ENCODE data around the gene C17orf113.

The C17orf113 gene

DNA sequence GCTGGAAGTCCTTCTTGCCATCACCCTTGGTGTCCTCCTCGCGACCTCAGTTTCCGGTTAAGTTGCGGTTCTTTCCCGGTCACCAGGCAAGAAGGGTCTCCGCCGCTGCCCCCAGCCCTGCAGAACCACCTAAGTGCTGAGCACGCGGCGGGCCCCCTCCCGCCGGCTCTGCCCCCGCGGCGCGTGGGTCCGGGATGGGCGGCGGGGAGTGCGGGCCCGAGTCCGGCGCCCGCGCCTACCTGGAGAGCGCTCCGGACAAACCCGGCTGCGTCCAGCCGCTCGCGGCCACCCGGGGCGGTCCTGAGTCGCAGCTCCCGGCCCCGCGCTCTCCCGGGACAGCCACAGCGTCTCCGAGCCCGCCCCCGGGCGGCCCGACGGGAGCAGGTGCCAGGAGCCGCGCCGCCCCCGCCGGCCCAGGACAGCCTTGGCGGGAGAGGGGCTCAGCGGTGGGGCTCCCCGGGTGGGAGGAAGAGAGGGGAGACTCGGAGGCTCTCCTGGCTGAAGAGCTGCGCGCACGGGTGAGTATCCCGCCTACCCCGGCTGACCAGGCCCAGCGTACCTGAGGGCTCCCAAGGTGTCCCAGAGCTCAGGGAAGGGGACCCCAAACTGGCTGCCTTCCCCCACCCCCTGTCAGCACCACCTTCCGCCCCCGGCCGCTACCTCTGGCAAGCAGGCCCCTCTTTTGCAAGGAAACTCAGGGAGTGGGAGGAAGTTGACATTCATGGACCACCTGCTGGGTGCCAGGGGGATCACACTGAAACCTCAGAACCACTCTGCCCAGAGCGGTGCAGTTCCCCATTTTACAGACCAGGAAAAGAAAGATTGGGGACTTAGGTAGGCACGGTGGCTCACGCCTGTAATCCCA is 22.2 kb upstream of the C17orf113 start:
- no peak for DNase-seq

DNA sequence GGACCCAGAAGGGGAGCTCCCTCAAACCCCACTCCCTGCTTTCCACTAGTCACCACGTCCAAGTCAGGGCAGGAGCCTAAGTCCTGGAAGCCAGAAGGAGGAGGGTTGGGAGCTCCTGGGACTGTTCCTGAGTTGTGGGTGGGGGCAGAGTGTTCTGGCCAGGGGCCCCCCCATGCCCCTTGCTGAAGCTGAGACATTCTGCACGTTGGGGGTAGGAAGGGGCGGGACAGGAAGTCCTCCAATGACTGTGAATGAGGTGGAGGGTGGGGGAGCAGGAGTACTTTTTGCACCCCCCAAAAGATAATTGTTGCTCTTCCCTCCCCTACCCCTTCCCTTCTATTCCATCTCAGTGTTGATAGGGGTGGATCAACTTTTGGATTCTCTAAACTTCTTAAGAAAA is 21.4 kb upstream of the C17orf113 start:
- no peak for DNase-seq

DNA sequence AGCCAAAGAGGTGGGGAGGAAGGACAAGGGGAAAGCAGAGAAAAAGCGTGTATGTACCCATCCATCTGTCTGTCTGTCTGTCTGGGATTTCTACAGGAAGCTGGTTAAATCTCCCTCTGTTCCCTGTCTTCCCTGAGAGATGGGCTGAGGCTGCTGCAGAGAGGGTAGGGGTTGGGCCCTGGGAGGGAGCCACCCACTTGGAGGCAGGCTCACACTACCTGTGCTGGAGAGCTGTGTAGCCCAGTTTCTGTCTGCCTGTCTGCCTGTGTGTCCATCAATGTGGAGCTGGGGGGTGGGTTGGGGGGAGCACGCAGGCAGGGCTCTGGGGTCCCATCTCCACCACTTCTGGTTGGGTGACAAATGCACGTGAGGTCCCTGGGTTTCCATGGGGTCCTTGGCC is 18.6 kb upstream of the C17orf113 start:
- no peak for DNase-seq

DNA sequence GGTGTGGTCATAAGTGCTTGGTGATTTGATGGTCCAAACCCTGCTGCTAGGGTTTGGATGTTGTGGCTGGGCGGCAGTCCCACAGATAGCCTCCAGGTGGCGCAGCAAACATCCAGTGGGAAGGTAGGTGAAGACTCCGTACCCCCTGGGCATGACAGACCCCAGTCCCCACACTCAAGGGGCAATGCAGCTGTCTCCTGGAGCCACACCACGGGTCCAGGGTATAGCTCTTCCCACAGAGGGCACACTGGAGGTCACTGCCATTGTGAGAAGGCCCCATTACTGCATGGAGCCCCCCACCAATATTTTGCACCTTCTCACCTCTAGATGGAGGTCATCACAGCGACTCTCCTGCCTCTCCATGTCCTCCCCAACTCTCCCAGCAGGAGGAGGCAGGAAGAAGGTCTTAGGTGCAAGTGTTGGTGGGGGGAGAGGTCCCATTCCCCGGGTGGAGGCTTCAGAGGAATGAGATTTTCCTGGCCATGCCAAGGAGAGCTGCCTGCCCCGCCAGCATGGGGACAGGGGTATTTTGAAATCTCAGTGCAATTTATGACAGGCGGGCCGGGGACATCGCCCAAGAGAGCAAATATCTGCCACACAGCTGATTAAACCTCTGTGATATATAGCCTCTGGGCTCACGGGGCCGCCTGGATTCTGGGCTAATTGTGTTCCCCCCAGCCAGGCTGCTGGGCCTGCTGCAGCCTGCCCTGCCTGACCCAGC is 17.1 kb upstream of the C17orf113 start:
- DNase-seq = peak; percentile 14

DNA sequence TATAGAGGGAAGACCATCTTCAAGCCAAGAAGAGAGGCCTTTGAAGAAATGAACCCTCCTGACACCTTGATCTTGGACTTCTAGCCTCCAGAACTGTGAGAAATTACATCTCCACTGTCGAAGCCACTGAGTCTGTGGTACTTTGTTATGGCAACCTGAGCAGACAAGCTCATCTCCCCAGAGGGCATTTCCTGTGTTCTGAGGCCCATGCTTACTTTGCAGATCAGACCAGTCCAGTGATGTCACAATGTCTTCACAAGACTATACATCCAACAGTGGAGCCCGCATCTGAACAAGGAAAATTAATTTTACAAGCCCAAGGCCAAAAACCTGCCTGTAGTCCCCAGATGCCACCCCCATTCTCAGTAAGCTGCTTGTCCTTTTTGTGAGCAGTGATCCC is 14.8 kb upstream of the C17orf113 start:
- DNase-seq = no peak

DNA sequence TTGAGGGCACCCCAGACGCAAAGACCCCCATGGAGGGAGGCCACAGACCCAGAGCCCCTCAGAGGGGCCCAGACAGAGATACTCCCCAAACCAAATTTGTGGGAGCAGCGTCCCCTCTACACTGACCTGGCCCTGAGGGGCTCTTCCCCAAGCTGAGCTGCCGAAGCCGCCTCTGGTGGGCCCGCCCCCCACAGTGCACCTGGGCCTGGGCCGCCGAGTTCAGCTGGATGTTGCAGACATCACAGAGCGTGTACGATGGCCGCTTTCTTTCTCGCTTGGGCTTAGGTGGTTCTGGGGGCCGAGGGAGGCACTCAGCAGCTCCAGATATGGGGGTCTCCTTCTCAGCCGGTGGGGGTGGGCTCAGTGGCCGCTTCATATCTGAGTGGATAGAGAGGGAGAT is 12.3 kb upstream of the C17orf113 start:
- no peak for DNase-seq

DNA sequence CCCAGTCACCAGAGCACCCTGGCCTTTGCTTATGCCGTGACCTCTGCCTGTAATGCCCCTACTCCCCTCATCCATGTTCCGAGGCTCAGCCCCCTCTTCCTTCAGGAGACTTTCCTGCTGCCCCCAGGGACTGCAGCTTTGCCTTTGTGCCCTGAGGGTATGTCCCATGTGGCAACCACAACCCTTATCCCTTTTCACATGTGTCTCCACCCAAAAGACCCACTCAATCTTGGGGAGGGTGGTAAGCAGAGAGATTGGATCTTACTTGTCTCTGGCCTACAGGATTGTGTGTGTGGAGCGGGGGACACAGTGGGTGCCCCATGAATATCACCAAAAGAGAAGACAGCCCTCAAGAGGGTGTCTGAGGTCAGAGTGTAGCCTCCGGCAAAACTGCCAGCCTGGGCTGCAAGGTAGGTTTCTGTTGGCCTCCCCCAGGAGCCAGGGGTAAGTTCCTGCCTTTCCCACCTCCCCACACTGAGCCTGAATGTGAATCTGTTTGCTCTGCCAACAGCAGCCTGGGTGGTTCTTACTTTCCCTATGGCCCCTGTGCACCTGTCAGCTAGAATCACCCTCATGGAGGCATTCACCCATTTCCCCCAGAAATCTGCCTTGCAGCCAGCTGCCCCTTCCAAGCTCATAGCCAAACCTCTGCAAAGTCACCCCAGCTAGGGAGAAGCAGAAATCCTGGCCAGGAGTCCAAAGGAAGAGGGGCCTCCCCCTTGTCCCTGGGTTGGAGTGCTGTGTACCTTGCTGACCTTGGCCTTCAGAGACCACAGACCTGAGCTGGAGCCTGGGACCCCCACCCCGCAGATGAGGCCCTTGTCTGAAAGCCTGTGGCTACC is 11.5 kb upstream of the C17orf113 start:
- DNase-seq = no peak

DNA sequence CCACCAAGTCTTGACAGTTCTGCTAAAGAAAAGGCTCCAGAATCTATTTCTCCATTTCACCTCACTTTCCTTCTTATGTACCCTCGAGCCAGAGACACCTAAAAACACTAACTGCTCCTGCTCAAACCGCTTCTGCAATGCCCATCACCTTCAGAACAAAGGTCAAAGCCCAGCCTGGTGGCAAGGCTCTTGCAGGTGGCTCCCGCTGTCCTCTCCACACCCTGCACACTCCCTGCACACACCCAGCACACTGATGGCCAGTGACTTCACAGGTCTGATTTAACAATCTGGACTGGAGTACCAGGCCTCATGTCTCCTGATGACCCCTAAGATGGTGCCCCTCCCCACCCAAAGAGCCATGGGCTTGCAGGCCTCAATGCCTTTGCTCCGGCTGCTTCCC is 9.8 kb upstream of the C17orf113 start:
- no peak for DNase-seq

DNA sequence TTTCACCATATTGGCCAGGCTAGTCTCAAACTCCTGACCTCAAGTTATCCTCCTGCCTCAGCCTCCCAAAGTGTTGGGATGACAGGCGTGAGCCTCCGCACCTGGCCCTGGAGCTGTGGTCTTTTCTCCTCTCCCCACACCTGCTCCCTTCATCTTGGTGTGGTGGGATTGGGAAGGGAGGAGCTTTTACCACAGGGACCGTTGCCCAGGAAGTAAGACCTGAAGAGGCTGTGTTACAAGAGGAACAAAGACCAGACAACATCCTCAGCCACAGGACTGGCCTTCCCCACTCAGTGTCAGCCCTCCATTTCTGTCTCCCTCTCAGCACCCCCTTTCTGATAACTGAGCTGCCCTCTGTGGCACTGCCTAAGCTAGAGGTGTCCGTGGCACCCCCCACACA is 9.4 kb upstream of the C17orf113 start:
- DNase-seq = no peak

DNA sequence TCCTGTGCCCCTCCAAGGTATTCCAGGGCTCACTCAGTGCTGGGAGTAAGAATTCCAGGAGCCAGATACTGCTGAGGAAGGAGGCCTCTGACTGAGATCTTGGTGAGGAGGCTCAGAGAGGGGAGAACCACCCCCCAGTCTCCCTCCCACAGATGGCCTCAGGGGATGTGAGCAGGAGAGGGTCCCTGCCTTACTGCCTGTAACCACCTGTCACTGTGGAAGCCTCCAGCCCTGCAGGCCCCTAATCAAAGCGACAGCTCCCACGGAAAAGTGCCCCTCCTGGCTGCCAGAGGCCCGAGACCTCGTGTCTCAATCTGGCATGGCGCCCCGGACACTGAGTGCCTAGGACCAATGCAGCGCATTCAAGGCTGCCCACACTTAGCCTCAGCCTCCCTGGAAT is 7.7 kb upstream of the C17orf113 start:
- DNase-seq = no peak

DNA sequence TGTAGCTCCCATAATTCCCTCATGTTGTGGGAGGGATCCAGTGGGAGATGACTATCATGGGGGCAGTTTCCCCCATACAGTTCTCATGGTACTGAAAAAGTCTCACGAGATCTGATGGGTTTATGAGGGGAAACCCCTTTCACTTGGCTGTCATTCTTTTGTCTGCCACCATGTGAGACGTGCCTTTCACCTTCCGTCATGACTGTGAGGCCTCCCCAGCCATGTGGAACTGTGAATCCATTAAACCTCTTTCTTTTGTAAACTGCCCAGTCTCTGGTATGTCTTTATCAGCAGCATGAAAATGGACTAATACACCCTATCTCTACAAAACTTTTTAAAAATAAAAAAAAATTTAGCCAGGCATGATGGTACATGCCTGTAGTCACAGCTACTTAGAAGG is 6.2 kb upstream of the C17orf113 start:
- DNase-seq = no peak

DNA sequence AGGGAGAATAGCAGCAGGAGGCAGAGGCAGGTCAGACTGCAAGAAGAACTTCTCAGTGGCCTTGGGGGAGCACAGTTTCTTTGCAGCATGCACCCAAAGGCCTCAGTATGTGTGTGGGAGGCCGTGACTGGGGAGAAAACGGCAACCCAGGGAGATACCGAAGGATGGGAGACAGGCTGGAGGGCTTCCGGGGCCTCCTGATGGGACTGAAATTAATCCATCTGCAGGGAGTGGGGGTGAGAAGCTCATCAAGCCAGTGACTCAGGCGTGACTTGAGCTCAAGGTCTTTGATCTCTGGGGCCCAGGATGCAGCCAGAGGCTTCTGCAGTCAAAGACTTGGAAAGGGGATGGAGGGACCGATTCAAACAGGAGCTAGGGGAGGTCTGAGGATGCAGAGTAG is 5.1 kb upstream of the C17orf113 start:
- DNase-seq = no peak

DNA sequence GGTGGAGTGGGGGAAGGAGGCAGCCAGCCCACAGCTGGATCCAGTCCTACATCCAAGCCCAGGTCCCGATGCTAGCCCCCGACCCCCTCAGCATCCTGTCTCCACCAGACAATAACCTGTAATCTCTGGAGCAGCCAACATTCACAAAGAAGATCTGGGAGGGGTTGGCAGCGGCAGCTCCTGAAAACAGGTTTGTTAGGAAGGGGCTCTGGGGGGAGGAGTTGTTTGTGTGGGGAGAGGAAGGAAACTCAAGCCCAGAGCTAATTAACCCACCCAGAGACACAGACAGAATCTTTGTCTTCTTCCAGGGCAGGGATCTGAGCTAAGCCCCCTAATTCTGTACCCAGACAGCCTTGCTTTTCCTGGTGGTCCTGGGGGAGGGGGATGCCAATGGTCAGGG is 4.6 kb upstream of the C17orf113 start:
- no peak for DNase-seq

DNA sequence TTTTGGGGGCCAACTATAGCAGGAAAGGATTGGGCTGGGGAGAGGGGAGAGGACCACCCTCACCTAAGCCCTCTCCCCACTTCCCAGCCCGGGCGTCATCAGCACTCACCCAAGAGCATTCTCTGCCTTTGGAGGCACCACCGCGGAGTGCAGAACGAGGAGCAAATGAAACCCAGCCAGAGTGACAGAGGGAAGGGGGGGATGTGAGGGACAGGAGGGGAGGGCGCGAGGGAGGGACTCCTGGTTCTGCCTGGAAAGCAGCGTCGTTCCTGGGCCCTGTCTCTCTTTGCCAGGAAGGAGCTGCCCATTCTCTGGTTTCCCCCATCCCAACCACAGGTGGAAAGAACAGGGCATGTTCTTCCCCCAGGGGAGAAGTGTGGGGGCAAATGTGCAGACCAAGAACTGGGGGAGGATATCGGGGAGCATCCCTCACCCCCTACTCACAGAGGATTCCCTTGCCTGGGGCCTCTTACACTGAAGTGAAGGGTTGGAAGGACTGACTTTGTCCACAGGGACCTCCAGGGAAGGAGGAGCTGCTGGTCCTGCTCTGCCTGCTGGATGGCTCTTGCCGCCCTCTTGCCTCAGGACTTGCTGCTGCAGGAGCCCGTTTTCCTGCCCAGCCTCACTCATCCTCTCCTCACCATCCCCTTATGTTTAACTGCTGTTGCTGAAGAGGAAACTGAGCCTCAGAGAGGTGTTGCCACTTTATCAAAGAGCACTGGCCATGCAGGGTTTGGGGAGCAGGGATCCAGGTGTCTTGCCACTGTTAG is 3.5 kb upstream of the C17orf113 start:
- no peak for DNase-seq

DNA sequence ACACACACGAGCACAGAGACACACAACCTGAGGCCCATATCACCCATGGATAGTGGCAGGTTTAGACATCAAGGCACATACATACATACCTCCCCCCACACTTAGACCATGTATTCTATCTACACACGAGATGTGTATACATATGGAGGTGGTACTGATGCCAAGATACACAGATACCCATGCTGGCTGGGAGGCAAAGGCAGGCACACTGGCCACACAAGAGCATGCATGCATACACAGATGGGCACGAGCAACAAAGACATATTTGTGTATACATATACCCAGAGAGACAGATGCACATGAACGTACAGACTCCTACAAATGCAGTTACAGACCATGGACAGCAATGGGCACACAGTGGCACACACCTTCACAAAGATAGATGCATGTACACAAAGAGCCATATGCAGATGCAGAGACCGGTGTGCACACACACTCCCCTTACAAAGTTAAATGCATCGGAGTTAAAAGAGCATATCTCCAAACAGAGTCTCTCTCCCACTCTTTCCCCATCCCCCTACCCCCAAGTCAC is 2.0 kb upstream of the C17orf113 start:
- no peak for DNase-seq

DNA sequence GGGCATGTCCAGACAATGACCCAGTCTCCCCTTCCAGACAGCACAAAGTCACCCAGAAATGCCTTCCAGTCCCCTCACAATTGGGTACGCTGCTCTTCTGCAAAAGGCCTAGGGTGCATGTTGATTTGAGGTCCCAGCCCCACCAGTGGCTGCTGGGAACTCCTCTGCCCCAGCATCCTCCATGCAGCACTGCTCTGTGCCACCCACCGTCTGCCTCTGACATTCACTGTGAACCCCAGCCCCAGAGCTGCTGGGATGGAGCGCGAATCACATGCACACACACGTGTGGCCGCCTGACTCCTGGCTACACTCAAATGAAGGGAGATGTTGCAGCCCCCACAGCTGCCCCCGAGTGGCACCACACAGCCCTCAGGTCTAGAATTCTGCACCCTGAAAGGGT is 1.2 kb upstream of the C17orf113 start:
- DNase-seq = no peak

DNA sequence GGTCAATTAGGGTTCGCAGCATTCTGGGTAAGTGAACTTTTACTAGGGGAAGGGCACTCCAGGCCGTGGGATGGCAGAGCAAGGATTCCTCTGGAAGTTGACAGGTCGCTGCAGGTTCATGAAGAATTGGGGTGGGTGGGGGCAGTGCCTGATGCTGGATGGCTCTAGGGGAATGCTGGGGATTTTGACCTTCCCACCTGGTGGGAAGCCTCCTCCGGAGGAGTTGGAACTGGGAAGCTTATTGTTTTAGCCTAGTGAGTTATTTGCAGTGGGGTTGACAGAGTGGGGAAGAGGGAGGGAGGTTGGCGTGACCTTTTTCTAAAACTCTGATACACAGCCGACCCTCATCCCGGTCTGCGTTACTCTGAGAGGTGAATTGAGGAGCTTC is 606 bp upstream of the C17orf113 start:
- DNase-seq = no peak

DNA sequence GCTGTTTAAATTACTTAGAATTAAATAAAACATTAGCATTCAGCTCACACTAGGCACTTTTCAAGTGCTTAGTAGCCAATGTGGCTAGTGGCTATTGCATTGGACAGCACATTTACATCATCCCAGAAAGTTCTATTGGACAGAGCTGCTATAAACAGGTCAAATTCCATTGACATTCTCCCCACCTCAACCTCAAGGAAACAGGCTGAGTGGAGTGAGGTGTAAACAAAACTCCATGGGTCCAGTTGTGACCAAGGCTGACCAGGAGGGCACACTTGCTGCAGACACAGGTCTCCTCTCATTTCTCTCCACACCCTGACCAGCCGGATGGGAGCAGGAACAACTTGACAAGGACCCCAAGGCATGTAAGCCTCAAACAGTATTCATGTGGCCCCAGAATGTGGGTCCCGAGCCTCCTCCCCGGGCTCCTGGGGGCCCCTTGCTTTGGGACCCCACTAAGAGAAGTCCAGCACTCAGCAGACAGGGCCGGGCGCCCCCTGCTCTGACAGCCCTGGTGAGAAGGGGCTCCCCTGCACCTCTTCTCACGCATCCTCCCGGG is 488 bp downstream of the C17orf113 start:
- DNase-seq = no peak

DNA sequence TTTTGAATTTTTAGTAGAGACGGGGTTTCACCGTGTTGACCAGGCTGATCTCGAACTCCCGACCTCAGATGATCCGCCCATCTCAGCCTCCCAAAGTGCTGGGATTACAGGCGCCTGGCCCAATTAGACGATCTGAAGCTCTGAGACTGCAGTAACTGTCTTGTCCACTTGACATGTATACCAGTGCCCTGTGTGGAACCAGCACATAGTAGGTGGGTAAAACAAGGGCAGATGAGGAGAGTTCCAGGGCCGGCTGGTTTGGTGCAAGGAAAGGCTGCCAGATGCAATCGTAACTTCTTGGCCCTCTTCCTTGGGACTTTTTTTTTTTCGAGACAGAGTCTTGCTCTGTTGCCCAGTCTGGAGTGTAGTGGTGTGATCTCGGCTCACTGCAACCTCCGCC is 3.1 kb downstream of the C17orf113 start:
- no peak for DNase-seq

DNA sequence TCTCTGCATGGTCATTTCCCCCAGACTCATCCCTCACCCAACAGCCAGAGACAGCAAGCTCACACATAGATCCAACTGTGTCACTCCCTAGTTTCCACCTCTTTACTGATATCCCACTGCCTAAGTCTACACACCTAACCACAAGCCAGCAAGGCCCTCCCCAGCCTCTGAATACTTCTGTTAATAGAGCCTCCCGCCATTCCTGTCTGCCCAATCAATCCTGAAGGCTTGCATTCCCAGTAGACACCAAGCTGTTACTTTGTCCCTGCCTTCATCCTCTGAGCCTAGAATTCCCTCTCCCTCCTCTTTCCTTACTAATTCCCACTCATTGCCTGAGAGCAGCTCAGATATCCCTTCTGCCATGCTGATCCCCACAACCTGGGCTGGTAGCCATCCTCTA is 4.7 kb downstream of the C17orf113 start:
- DNase-seq = no peak

DNA sequence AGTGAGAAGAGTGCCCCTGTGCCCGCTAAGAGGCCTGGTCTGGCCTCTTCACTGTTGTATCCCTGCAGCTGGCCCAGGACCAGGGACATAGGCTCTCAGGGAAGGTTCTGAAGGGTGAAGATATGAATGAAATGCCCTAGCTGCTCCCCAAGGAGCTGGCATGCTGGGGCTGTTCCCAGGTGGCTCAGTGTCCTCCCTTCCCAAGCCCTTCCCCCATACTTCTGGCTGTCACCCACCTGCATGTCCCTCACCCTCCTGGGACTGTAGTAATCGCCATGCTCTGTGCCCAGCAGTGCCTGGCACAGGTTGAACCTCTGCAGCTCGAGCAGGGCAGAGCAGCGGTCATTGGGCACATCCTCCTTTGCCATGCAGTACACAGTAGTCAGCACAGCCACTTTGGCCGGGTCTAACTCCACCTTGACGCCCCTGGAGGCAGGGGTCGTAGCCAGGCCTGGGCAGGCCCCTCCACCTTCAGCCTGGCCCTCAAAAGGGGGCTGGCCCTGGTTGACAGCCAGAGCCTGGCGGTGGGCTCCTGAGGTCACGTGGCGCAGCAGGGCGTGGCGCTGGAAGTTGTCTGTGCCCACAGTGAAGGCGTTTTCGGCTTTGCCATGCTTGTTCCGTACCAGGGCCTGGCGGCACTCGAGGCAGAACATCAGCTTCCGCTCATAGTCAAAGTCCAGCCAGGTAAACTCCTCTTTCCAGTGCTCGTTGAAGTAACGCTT is 7.6 kb downstream of the C17orf113 start:
- DNase-seq = no peak

DNA sequence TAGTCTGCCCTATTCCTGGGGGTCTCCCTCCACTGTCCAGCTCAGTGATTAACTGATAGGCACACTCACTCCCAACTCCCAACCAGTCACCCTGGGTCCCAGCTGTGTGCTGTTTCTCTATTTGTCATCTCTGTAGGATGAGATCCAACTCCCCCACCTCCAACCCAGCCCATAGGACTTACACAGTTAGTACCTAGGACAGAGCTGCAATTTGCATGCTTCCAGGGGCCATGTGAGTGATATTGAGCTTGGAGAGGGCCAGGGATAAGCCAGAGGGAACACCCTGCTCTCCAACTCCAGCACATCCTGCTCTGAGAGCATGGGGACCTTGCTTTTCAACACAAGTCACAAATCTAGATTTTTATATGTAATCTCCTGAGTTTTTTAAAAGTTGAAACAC is 8.8 kb downstream of the C17orf113 start:
- DNase-seq = no peak
